Measurements from ENCODE around the gene HAUS3. TPM values are rescaled to one million over a fixed set of nuclear protein-coding genes. Genes with fewer than 3 reads are reported as not detected.

Gene HAUS3
- total RNA-seq, 2 experiments from 2014 or later, result 15.9 to 22.2 TPM

DNA sequence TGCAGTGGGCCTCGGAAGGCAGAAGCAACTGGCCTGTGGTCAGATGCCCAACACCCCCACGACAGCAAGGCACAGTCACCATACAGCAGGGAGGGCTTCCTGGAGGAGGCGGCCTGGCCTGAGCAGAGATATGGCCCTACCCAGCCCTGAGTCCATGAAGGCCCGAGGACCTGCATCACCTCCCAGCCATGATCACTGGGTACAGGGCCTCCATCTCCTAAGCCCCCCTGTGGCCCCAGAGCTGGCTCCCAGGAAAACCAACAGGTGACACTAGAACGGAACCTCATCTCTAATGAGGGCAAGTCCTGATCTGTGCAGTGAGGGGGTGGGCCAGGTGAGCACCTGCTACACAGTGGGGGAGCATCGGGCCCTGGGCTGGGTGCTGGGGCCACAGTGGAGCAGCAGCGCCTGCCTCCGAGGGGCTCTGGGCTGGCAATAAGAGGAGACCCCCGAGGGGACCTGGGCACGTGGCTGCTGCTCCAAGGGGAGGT lies 46.2 kb upstream of the HAUS3 start:
- Histone ChIP-seq H2AFZ (ENCODE audit: low read length) (no peak overlapping the region), H3K4me2 (ENCODE audit: low read length) (no peak overlapping the region), H3K9me2 (ENCODE audit: insufficient read depth, low read length) (no peaks in the 10 kb centered on the region), H3K9me3 (ENCODE audit: low read length) (no peaks in the 10 kb centered on the region), H3K36me3 (ENCODE audit: insufficient read depth, low read length) (no peaks in the 10 kb centered on the region), H3K4me1 (ENCODE audit: insufficient read depth, low read length, poor library complexity, severe bottlenecking) (peaks cover 17% of the 10 kb centered on the region), H3K79me2 (ENCODE audit: insufficient read depth, low read depth, low read length) (no peaks in the 10 kb centered on the region), H4K20me1 (ENCODE audit: insufficient read depth, low read length) (no peaks in the 10 kb centered on the region), H3K27ac (ENCODE audit: low read depth, low read length, poor library complexity, severe bottlenecking) (no peak overlapping the region), H3K4me3 (ENCODE audit: low read depth, low read length, poor library complexity, severe bottlenecking) (no peak overlapping the region)
- no peak for TF ChIP-seq EZH2phosphoT487 (IDR thresholded peaks at IDR 0.05; ENCODE audit: borderline replicate concordance, low read depth, low read length)
- TF ChIP-seq, protein P1, sequence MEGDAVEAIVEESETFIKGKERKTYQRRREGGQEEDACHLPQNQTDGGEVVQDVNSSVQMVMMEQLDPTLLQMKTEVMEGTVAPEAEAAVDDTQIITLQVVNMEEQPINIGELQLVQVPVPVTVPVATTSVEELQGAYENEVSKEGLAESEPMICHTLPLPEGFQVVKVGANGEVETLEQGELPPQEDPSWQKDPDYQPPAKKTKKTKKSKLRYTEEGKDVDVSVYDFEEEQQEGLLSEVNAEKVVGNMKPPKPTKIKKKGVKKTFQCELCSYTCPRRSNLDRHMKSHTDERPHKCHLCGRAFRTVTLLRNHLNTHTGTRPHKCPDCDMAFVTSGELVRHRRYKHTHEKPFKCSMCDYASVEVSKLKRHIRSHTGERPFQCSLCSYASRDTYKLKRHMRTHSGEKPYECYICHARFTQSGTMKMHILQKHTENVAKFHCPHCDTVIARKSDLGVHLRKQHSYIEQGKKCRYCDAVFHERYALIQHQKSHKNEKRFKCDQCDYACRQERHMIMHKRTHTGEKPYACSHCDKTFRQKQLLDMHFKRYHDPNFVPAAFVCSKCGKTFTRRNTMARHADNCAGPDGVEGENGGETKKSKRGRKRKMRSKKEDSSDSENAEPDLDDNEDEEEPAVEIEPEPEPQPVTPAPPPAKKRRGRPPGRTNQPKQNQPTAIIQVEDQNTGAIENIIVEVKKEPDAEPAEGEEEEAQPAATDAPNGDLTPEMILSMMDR (conservative IDR thresholded peaks at IDR 0.05; ENCODE audit: low read length), result no peak
- POLR2A ChIA-PET, result no interaction called here
- CTCF ChIA-PET (ENCODE audit: unreplicated experiment), result no interaction called here
- BruUV-seq (replicated peaks), result no TSS peak
- no peak for DNase-seq (ENCODE audit: low spot score)
- intact Hi-C loops (cut with micrococcal nuclease; ENCODE audit: unreplicated experiment), result no loop called here

DNA sequence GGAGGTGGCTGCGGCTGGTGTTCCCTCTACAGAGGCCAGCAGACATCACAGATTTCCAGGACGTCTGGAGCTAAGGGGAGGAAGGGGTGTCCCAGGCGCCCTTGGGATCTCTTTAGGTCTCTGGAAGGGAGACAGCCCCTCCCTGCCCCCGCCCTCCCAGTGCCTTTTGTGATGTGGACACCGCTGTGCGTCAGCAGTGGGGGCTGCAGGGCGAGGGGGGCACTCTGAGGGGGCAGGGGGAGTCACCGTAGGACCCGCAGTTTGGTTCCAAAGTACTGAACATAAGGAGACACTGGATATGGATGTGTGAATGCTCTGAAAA lies 45.6 kb upstream of the HAUS3 start:
- CTCF ChIA-PET (ENCODE audit: unreplicated experiment), result no interaction called here
- POLR2A ChIA-PET, result no interaction called here
- peaks cover 18% of the 10 kb centered on the region for H3K4me1 ChIP-seq (ENCODE audit: insufficient read depth, low read length, poor library complexity, severe bottlenecking)

DNA sequence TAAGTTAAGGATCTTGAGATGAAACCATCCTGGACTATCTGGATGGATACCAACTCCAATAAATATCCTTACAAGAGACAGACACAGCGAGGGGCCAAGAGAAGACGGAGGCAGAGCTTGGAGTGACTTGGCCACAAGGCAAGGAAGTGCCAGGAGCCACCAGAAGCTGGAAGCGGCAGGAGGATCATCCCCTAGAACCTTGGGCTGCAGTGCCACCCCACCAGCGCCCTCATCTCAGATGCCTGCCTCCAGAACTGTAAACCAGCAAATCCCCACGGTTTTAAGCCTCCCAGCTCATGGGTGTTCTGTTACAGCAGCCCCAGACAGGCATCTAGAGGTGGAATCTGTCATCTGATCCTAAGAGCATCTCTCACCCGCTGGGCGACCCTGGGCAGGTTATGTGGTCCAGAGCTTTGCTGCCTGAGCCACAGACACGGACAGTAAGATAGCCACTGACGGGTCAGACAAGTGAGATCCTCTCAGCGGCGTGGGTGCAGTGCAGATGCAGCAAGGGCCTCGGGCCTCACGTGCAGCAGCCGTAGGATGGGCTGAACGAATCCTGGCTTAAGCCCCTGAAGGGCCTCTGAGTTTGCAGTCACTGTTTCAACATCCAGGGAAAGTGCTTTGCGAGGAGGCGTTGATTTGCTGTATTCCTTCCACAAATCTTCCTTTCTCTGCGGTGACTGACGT lies 45.1 kb upstream of the HAUS3 start:
- Histone ChIP-seq H4K20me1 (ENCODE audit: insufficient read depth, low read length) (no peaks in the 10 kb centered on the region), H3K36me3 (ENCODE audit: insufficient read depth, low read length) (no peaks in the 10 kb centered on the region), H3K4me2 (ENCODE audit: low read length) (no peak overlapping the region), H2AFZ (ENCODE audit: low read length) (no peak overlapping the region), H3K4me1 (ENCODE audit: insufficient read depth, low read length, poor library complexity, severe bottlenecking) (peaks cover 23% of the 10 kb centered on the region), H3K9me2 (ENCODE audit: insufficient read depth, low read length) (no peaks in the 10 kb centered on the region), H3K79me2 (ENCODE audit: insufficient read depth, low read depth, low read length) (no peaks in the 10 kb centered on the region), H3K27ac (ENCODE audit: low read depth, low read length, poor library complexity, severe bottlenecking) (no peak overlapping the region), H3K9me3 (ENCODE audit: low read length) (no peaks in the 10 kb centered on the region), H3K4me3 (ENCODE audit: low read depth, low read length, poor library complexity, severe bottlenecking) (no peak overlapping the region)
- no peak for TF ChIP-seq EZH2phosphoT487 (IDR thresholded peaks at IDR 0.05; ENCODE audit: borderline replicate concordance, low read depth, low read length)
- TF ChIP-seq, protein P1 (conservative IDR thresholded peaks at IDR 0.05; ENCODE audit: low read length), result no peak
- BruUV-seq (replicated peaks), result no TSS peak
- DNase-seq (ENCODE audit: low spot score), result no peak
- POLR2A ChIA-PET, result interaction anchor here (0.6 kb wide), 2 partner anchors 61 to 1303 kb away, joined by 3 read pairs; no protein-coding TSS in a partner anchor
- intact Hi-C loops (cut with micrococcal nuclease; ENCODE audit: unreplicated experiment), result no loop called here
- CTCF ChIA-PET (ENCODE audit: unreplicated experiment), result no interaction called here

More for the DNA sequence above, 45.6 kb upstream of the HAUS3 start:
- Histone ChIP-seq H4K20me1 (ENCODE audit: insufficient read depth, low read length) (no peaks in the 10 kb centered on the region), H3K4me2 (ENCODE audit: low read length) (no peak overlapping the region), H3K9me3 (ENCODE audit: low read length) (no peaks in the 10 kb centered on the region), H2AFZ (ENCODE audit: low read length) (no peak overlapping the region), H3K79me2 (ENCODE audit: insufficient read depth, low read depth, low read length) (no peaks in the 10 kb centered on the region), H3K36me3 (ENCODE audit: insufficient read depth, low read length) (no peaks in the 10 kb centered on the region), H3K9me2 (ENCODE audit: insufficient read depth, low read length) (no peaks in the 10 kb centered on the region), H3K27ac (ENCODE audit: low read depth, low read length, poor library complexity, severe bottlenecking) (no peak overlapping the region), H3K4me3 (ENCODE audit: low read depth, low read length, poor library complexity, severe bottlenecking) (no peak overlapping the region)
- intact Hi-C loops (cut with micrococcal nuclease; ENCODE audit: unreplicated experiment), result no loop called here
- DNase-seq (ENCODE audit: low spot score), result no peak
- no peak for TF ChIP-seq EZH2phosphoT487 (IDR thresholded peaks at IDR 0.05; ENCODE audit: borderline replicate concordance, low read depth, low read length)
- TF ChIP-seq, protein P1 (conservative IDR thresholded peaks at IDR 0.05; ENCODE audit: low read length), result no peak
- BruUV-seq (replicated peaks), result no TSS peak

Measured in OCI-LY7 (cell line).